IPS DF 4.7 (cell line): ENCODE measurements around the gene MS4A4E.
A peak's percentile ranks its signal among the peaks of the same experiment; 100 is the strongest.

Experiments used
- DNase-seq: peaks from one replicate; pipeline ENCODE4 v3.0.0-alpha.2; 2013; ENCODE audit warnings: low spot score; ENCODE audit errors: extremely low read depth

Gene MS4A4E

GRCh38 chr11:60242740-60243239 is at the start of gene MS4A4E:
Gene MS4A4E (minus strand): TSS chr11:60243137. CDS start chr11:60230055, 13,082 bp downstream.
- DNase-seq = no peak

DNA sequence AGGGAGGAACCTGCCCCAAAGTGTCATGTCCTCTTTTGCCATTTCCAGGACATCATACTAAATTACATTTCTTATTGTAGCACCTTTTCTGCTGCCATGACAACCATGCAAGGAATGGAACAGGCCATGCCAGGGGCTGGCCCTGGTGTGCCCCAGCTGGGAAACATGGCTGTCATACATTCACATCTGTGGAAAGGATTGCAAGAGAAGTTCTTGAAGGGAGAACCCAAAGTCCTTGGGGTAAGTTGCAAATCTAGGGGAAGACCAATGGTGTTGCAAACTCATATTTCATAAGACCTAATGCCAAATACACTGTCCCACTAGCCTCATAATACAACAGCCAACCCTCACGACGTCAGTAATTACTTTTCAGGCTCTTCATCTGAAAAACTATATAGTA is 49.2 kb upstream of the MS4A4E start:
- DNase-seq = no peak

DNA sequence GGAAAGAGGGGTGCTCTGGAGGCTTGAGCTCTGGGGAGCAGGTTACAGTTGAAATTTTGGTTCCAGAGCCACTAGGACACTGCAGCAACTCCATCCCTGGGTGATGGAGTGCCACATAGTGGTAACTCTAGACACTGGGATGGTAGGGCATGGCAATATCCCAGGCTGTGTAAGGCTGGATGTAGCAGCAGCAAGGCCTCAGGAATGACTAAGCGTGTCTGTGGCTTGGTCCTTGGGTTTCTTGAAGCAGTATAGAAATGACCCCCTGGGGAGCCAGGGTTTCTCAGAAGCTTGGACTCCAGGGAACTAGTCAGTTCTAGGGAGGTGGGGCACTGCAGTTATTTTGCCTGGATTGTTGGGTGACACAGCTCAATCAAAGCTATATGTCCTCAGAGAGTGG is 45.6 kb upstream of the MS4A4E start:
- no peak for DNase-seq

DNA sequence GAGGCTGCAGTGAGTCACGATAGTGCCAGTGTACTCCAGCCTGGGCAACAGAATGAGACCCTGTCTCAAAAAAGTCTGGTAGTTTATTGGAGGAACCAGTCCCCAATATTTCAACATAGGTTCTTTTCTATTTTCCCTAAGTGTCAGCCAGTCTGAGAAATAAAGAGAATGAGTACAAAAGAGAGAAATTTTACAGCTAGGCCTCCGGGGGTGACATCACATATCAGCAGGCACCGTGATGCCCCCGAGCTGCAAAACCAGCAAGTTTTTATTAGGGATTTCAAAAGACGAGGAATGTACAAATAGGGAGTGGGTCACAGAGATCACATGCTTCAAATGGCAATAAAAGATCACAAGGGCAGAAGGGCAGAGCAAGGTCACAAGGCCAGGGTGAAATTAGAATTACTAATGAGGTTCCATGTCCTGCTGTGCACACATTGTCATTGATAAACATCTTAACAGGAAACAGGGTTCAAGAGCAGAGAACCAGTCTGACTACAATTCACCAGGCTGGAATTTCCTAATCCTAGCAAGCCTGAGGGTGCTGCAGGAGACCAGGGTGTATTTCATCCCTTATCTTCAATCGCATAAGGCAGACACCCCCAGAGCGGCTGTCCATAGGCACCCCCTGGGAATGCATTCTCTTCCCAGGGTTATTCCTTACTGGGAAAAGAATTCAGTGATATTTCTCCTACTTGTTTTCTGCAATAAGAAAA is 42.6 kb upstream of the MS4A4E start:
- peak; percentile 14 for DNase-seq

- DNase-seq = no peak
Observed at GRCh38 chr11:60282286-60282685, 39.3 kb upstream of the MS4A4E start.

DNA sequence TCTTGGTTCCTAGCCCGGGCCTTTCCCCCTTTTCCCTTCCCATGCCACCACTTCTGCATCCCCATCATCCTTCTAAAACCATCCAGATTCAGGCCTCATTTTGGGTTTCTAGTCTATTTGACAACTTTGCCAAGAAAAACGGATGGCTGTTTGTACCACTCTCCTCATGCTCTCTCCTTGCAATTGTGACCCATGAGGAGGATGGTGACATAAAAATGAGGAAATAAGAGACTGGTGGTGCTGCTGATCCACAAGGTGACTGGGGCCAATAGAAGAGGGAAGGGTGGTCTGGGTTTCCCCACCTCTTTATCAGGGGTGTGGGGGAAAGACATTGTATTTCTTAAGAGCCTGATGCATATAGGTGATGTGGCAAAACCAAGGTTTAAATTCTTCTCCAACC is 38.5 kb upstream of the MS4A4E start:
- DNase-seq = no peak

DNA sequence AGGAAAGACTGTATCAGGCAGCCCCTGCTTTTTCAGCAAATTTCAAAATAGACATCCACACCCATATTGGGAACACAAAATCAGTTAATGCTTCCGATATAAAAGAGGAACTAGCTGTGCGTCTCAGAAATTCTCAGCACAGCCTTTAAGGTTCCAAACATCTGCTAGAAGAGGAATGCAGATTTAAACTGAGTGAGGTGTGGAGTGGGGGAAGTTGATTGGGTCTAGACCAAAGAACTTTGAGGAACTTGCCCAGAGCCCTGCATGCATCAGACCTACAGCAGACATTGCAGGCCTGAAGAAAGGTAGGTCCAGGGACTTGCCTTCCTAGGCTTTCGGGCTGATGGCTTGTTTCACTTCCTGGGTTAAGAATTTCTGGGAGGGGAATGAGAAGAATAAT is 37.5 kb upstream of the MS4A4E start, which contains the start of gene MS4A4A:
MS4A4A (plus strand) TSS at position 255 of the 400 bp plus-strand sequence; CDS start at position 265, 10 bp downstream.
- DNase-seq = no peak

GRCh38 chr11:60274416-60274815 is 31.5 kb upstream of the MS4A4E start:
- no peak for DNase-seq

DNA sequence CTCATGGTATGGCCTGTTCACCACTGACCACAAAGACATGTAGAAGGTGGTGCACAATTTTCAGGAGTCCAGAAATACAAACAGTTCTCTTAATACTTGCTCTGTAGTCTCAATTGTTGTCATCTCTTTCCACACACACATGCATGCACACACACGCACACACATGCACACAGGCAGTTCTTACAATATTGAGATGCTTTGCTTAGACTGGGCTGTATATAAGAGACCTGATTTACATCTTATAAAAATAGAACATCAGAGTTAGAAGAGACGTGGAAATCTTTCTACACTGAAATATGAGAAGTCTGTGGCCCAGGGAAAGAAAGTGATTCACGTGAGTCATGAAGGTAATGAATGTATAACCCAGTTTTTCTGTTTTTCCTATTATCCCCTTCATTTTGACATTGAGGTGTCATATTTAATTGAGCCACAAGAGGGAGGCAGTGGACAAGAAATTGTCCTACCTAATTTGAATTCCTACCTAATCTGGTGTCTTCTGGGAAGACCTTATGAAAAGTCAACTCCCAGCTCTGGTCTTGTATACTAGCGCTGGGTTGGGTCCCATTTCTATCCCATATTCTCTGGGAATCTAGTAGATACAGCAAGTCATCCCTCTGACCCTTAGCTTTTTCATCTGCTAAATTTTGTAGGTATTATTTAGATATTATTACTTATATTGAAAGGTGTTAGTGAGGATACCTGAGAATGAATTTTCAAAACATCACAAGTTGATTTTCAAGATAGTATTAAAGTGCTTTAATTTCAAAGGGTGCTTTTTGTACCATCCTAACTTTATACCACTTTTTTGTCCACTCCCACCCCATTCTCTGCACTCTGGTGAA is 22.7 kb upstream of the MS4A4E start:
- DNase-seq = peak; percentile 25

DNA sequence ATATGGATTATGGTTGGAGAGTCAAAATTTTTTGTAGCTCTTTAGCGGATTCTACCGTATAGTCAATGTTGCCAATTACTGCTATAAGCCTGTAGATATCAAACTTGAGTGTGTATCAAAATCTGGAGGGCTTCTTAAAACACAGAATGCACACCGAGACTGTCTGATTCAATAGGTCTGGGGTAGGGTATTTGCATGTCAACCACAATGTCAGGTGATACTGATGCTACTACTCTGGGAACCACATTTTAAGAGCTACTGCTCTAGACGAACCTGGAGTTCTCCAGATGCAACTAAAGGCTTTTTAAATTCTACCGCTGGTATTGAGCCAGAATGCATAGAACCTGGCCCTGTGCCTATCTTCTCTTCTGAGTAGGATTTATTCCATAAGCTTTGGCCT is 21.7 kb upstream of the MS4A4E start:
- no peak for DNase-seq

DNA sequence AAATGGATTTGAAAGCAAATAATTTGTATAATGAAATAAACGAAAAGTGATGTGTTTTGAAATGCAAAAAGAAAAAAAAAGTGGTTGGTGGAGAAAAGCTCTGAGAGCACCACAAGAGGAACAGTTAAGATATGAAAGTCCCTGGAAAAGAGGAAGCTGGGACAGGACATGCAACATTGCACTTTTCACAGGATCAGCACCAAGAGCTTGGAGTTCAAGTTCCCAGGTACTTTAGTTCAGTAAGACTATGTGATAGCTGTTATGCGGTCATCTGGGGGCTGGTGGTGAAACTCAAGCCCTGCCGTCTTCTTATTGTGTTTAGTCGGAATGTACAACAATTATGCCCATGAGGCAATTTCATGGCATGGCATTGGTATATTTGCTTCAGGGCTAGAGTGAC is 20.5 kb upstream of the MS4A4E start:
- DNase-seq = no peak

DNA sequence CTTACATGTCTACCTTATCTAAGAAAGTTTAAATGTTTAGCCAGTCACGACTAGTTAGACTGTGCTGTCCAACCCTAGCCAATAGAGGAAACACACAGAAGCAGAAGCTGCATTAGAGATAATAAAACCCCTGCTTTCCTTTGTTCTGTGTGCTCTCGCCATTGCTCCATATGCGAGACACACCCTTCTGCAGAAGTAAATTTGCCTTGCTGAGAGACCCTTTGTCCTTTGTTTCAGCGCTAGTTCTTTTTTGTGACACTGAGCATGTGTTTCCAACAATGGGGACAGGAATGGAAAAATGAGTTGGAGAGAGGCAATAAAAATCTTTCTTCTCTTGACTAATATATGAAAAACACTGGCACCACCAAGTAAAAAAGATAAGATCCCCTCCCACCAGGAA is 18.1 kb upstream of the MS4A4E start:
- DNase-seq = no peak

- no peak for DNase-seq
Observed at GRCh38 chr11:60257956-60258722, 15.2 kb upstream of the MS4A4E start.

GRCh38 chr11:60252213-60253108 is 9.5 kb upstream of the MS4A4E start:
- no peak for DNase-seq

DNA sequence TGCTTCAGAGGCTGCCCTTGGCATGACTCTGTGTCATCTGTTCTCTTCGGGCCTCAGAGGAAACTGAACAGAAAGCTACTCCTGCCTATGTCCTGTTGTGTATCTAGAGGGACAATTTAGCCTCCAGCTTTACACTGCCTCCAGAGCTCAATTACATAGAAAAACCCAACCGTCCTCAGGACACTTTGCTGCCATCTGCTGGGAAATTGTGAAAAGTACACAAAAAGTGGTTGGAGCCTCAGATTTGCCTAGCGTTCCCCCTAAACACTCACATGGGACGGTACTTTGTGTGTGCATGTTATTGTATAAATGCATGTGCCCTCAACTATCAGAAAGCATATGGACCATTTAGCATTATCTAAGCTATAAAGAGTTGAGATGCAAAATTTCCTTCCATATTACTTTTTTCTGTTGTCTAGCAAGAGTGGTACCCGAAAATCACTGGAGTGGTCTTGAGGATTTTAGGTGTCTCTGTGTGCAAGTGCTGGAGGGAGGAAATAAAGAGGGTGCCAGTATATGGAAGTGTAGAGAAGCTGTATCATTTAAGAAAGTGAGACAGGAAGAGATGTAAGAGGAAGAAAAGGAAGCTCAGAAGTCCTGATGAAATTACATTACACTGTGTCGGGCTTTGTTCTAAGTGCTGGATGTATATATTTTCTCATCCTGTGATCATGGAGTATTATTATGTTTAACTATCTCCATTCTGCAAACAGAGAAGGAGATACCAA is 8.7 kb upstream of the MS4A4E start:
- peak; percentile 22 for DNase-seq

DNA sequence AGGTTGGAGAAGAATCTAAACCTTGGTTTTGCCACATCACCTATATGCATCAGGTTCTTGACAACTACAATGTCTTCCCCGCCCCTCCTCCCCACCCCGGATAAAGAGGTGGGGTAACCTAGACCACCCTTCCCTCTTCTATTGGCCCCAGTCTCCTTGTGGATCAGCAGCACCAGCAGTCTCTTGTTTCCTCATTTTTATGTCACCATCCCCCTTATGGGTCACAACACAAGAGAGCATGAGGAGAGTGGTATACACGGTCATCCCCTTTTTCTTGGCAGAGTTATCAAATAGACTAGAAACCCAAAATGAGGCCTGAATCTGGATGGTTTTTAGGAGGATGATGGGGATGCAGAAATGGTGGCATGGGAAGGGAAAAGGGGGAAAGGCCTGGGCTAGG is 1.2 kb downstream of the MS4A4E start:
- DNase-seq = no peak

- no peak for DNase-seq
Observed at GRCh38 chr11:60240662-60241061, 2.3 kb downstream of the MS4A4E start.

DNA sequence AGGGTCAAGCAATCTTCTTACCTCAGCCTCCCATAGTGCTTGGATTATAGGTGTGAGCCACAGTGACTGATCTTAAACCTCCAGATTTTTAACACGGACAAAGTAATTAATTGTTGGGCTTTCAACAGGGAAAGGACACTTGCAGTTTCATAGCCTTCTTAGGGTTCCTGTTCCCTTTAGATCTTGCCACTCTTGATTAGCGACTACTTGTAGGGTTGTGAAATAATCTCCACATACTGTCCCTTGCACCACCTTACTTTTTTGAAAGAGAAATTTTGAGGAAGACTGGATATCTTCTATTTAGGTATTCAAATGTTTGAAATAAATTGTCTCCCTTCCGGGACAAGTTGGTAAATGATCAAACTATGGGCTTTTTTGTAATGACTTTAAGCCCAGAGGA is 7.6 kb downstream of the MS4A4E start:
- DNase-seq = no peak

GRCh38 chr11:60230681-60231080 is 12.3 kb downstream of the MS4A4E start:
- no peak for DNase-seq

DNA sequence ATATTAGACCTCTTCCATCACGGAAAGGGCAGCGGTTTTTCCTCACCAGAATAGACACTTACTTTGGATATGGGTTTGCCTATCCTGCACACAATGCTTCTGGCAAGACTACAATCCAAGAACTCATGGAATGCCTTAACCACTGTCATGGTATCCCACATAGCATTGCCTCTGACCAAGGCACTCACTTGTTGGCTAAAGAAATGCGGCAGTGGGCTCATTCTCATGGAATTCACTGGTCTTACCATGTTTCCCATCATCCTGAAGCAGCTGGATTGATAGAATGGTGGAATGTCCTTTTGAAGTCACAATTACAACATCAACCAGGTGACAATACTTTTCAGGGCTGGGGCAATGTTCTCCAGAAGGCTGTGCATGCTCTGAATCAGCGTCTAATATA is 20.8 kb downstream of the MS4A4E start:
- no peak for DNase-seq
